Loucy (cell line): ENCODE measurements around the gene DNAJB6.

Experiments
- H2AFZ ChIP-seq: fragments of 200-600 bp; sonication (generic); 2 replicates; pipeline ENCODE4 v1.6.0; 2016; ENCODE audit warnings: antibody characterized with exemption, mild to moderate bottlenecking, low read length, moderate library complexity
- H3F3A ChIP-seq: fragments of 200-600 bp; 2 replicates; pipeline ENCODE4 v1.6.0; 2016; ENCODE audit warnings: antibody characterized with exemption, low read depth, mild to moderate bottlenecking
- H3K27me3 ChIP-seq: fragments of 200-600 bp; sonication (generic); 2 replicates; pipeline ENCODE4 v1.6.1; 2014; ENCODE audit warnings: low read length, mild to moderate bottlenecking; ENCODE audit not compliant: insufficient read depth, poor library complexity, severe bottlenecking
- H3K36me3 ChIP-seq: fragments of 200-600 bp; sonication (generic); 2 replicates; pipeline ENCODE4 v1.6.1; 2016; ENCODE audit warnings: low read length; ENCODE audit not compliant: insufficient read depth
- H3K4me1 ChIP-seq: fragments of 200-600 bp; sonication (generic); 2 replicates; pipeline ENCODE4 v1.5.1; 2014; ENCODE audit warnings: low read length, mild to moderate bottlenecking; ENCODE audit not compliant: insufficient read depth, poor library complexity, severe bottlenecking
- H3K4me2 ChIP-seq: fragments of 200-600 bp; sonication (generic); 2 replicates; pipeline ENCODE4 v1.6.0; 2014; ENCODE audit warnings: antibody characterized with exemption, low read length, low read depth, mild to moderate bottlenecking; ENCODE audit not compliant: poor library complexity, severe bottlenecking
- H3K4me3 ChIP-seq: fragments of 200-600 bp; sonication (generic); 2 replicates; pipeline ENCODE4 v1.5.1; 2014; ENCODE audit warnings: low read length, mild to moderate bottlenecking, mixed read lengths; ENCODE audit not compliant: poor library complexity, severe bottlenecking
- H3K79me2 ChIP-seq: fragments of 200-600 bp; sonication (generic); 2 replicates; pipeline ENCODE4 v1.6.1; 2014; ENCODE audit warnings: low read length; ENCODE audit not compliant: insufficient read depth
- H3K9ac ChIP-seq: fragments of 200-600 bp; sonication (generic); 2 replicates; pipeline ENCODE4 v1.6.0; 2014; ENCODE audit warnings: mild to moderate bottlenecking, low read depth, low read length, moderate library complexity; ENCODE audit not compliant: poor library complexity, severe bottlenecking
- H3K9me2 ChIP-seq: fragments of 200-600 bp; sonication (generic); replicated peaks from 2 replicates; pipeline ENCODE4 v1.6.1; 2016; ENCODE audit warnings: low read depth, low read length, mixed read lengths
- H3K9me3 ChIP-seq: fragments of 200-600 bp; sonication (generic); 2 replicates; pipeline ENCODE4 v1.6.1; 2014; ENCODE audit warnings: mild to moderate bottlenecking, antibody characterized with exemption, low read length, low read depth; ENCODE audit not compliant: insufficient read depth
- H4K20me1 ChIP-seq: fragments of 200-600 bp; sonication (generic); 2 replicates; pipeline ENCODE4 v1.6.0; 2014; ENCODE audit warnings: antibody characterized with exemption, low read length, mild to moderate bottlenecking; ENCODE audit not compliant: insufficient read depth, poor library complexity, severe bottlenecking
- EZH2phosphoT487 ChIP-seq: fragments of 200-600 bp; IDR thresholded peaks from 2 replicates; pipeline ENCODE4 v1.6.1; 2018; ENCODE audit warnings: antibody characterized with exemption, mild to moderate bottlenecking, moderate library complexity, borderline replicate concordance
- TF ChIP-seq, protein P1 (sequence below): fragments of 200-600 bp; sonication (generic); conservative IDR thresholded peaks from 2 replicates; pipeline ENCODE4 v1.5.1; 2014; ENCODE audit warnings: mild to moderate bottlenecking, antibody characterized with exemption, low read length

The DNAJB6 gene

DNA sequence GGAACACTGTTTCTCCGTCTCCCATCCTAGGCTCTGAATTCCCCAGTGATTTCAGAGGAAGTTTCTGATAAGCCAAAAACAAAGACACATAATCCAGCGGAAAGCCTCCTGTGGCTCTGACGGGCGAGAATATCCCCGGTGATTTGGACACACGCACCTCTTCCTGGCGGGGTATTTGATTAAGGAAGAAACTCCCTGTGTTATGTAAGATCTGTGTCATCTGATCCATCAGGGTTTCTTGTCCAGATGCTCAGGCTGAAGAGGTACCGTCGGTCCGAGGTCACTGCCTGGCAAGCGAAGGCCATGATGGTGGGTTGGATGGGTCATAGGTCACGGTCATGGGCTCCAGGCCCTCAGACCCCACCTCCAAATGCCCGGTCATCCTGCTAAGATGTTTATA, 39.6 kb upstream of the DNAJB6 start:
- Histone ChIP-seq H3K9ac (no peak overlapping the region), H3K9me2 (no peaks in the 10 kb centered on the region), H3K4me3 (no peak overlapping the region), H3K9me3 (no peaks in the 10 kb centered on the region), H3K4me2 (no peak overlapping the region), H3K4me1 (peaks cover 37% of the 10 kb centered on the region), H3K27me3 (no peaks in the 10 kb centered on the region), H4K20me1 (no peaks in the 10 kb centered on the region), H3K36me3 (no peaks in the 10 kb centered on the region), H3F3A (peaks cover 14% of the 10 kb centered on the region), H3K79me2 (peaks cover 20% of the 10 kb centered on the region; the same call in 1 of the 2 replicates), H2AFZ (no peak overlapping the region)
- TF ChIP-seq, protein P1, sequence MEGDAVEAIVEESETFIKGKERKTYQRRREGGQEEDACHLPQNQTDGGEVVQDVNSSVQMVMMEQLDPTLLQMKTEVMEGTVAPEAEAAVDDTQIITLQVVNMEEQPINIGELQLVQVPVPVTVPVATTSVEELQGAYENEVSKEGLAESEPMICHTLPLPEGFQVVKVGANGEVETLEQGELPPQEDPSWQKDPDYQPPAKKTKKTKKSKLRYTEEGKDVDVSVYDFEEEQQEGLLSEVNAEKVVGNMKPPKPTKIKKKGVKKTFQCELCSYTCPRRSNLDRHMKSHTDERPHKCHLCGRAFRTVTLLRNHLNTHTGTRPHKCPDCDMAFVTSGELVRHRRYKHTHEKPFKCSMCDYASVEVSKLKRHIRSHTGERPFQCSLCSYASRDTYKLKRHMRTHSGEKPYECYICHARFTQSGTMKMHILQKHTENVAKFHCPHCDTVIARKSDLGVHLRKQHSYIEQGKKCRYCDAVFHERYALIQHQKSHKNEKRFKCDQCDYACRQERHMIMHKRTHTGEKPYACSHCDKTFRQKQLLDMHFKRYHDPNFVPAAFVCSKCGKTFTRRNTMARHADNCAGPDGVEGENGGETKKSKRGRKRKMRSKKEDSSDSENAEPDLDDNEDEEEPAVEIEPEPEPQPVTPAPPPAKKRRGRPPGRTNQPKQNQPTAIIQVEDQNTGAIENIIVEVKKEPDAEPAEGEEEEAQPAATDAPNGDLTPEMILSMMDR = no peak
- no peak for TF ChIP-seq EZH2phosphoT487

DNA sequence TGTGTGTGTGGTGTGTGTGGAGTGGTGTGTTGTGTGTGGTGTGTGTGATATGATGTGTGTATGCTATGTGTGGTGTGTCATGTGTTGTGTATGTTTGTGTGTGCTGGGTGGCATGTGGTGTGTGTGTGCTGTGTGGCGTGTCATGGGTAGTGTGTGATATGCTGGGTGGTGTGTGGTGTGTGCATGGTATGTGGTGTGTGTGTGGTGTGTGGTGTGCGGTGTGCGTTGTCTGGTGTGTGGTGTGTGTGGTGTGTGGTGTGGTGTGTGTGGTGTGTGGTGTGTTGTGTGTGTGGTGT, 37.5 kb upstream of the DNAJB6 start:
- H2AFZ ChIP-seq = no peak overlapping the region
- no peaks in the 10 kb centered on the region for H3K36me3 ChIP-seq
- no peaks in the 10 kb centered on the region for H4K20me1 ChIP-seq
- no peak for TF ChIP-seq EZH2phosphoT487
- TF ChIP-seq, protein P1 = no peak
- peak overlapping the region; percentile 96 for H3K9ac ChIP-seq
- no peaks in the 10 kb centered on the region for H3K9me3 ChIP-seq
- peaks cover 27% of the 10 kb centered on the region; the same call in 1 of the 2 replicates for H3K79me2 ChIP-seq
- no peak overlapping the region for H3K4me2 ChIP-seq
- H3K9me2 ChIP-seq = no peaks in the 10 kb centered on the region
- H3K27me3 ChIP-seq = no peaks in the 10 kb centered on the region
- H3K4me3 ChIP-seq = no peak overlapping the region
- peaks cover 15% of the 10 kb centered on the region for H3F3A ChIP-seq
- peaks cover 55% of the 10 kb centered on the region for H3K4me1 ChIP-seq

DNA sequence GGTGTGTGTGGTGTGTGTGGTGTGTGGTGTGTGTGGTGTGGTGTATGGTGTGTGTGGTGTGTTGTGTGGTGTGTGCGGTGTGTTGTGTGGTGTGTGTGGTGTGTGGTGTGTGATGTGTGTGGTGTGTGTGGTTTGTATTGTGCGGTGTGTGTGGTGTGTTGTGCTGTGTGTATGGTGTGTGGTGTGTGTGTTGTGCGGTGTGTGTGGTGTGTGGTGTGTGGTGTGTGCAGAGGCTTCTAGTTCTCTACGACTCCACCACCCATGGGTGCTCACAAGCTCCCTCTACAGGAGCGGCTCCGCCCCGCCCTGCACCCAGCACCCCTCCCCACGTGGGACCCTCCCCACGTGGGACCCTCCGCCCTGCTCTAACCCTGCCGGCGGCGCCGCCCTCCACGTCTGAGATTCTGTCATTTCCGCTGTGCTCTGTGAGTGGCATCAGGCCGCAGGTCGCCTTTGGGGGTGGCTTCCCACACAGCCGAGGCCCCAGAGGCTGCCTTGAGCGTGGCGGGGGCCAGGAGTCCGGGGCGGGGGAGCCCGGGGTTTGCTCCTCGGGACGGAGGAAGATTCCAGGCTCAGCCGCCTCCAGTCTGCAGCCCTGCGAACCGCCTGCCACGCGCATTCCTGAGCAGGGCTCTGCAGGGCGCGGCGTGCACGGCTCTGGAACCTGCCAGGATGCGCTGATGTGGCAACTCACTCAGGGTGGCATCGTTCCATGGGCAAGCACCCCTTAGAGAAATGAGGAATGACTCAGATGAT, 37.0 kb upstream of the DNAJB6 start:
- TF ChIP-seq EZH2phosphoT487 = no peak
- TF ChIP-seq, protein P1 = no peak
- Histone ChIP-seq H3K36me3 (no peaks in the 10 kb centered on the region), H3K4me1 (peaks cover 61% of the 10 kb centered on the region), H3K79me2 (peaks cover 27% of the 10 kb centered on the region; the same call in 1 of the 2 replicates), H3F3A (peaks cover 15% of the 10 kb centered on the region), H3K9me2 (no peaks in the 10 kb centered on the region), H3K4me2 (peak overlapping the region; percentile 86), H2AFZ (no peak overlapping the region), H3K9me3 (no peaks in the 10 kb centered on the region), H3K4me3 (no peak overlapping the region), H3K27me3 (no peaks in the 10 kb centered on the region), H4K20me1 (no peaks in the 10 kb centered on the region), H3K9ac (peak overlapping the region; percentile 96)
